Stomach (tissue), 9 donors: Measurements from ENCODE around the gene NOC2L. TPM values are rescaled to one million over a fixed set of nuclear protein-coding genes. Genes with fewer than 3 reads are reported as not detected.

Source experiments
- DNase-seq, 2 donors: peaks; one replicate each; pipeline versions ENCODE4 v3.0.0 to v3.0.0-alpha.2; 2013 to 2019
- H3K27ac ChIP-seq, 5 donors: fragments of 200-600 bp in 4 of 5; sonication (generic) in 4 of 5; one replicate each; pipeline ENCODE4 v1.5.1; 2013 to 2019; ENCODE audit warnings: mild to moderate bottlenecking in 1 of 5, moderate library complexity in 1 of 5
- H3K27me3 ChIP-seq, 3 donors: fragments of 200-600 bp; sonication (generic); one replicate each; pipeline ENCODE4 v1.5.1; 2017 to 2019; ENCODE audit warnings: mixed run types in 1 of 3
- H3K36me3 ChIP-seq, 4 donors: fragments of 200-600 bp; sonication (generic); 1 replicate in 3 of 4; 2 replicates in 1 of 4; pipeline ENCODE4 v1.5.1; 2016 to 2019
- H3K4me1 ChIP-seq, 4 donors: fragments of 200-600 bp; sonication (generic); one replicate each; pipeline ENCODE4 v1.5.1; 2016 to 2019
- H3K4me3 ChIP-seq, 4 donors: fragments of 200-600 bp; sonication (generic) in 3 of 4; one replicate each; pipeline ENCODE4 v1.5.1; 2016 to 2019; ENCODE audit warnings: mild to moderate bottlenecking in 1 of 4
- H3K9me3 ChIP-seq, 4 donors: fragments of 200-600 bp; sonication (generic); one replicate each; pipeline ENCODE4 v1.5.1; 2016 to 2019
- EP300 ChIP-seq: sonication (generic); formaldehyde crosslinking; IDR thresholded peaks from one replicate; pipeline ENCODE4 v1.6.1; 2017; ENCODE audit warnings: antibody characterized with exemption
- POLR2A ChIP-seq, 4 donors: fragments of 450-650 bp; IDR thresholded peaks; one replicate each; pipeline ENCODE4 v1.6.1; 2016; ENCODE audit warnings: antibody characterized with exemption in 4 of 4, control low read depth in 2 of 4, mild to moderate bottlenecking in 1 of 4, moderate library complexity in 1 of 4
- POLR2AphosphoS5 ChIP-seq, 3 donors: sonication (generic); formaldehyde crosslinking; IDR thresholded peaks; one replicate each; pipeline ENCODE4 v1.6.1; 2016; ENCODE audit warnings: antibody characterized with exemption in 3 of 3
- WGBS, 5 donors: extraction: QIAGEN DNeasy Blood & Tissue Kit in 3 of 5; methylation state at CpG; one replicate each; pipeline versions ENCODE4 v1.1.5 to v1.1.7; 2013 to 2018; 5-methylcytosine and 5-hydroxymethylcytosine counted together
- intact Hi-C: fragments of 100-400 bp; cut with DNase I; formaldehyde crosslinking; loops from one replicate; pipeline ENCODE4 v1.15.1; 2023; ENCODE audit warnings: low total_unique reads
- polyA plus RNA-seq, 3 donors: library from polyadenylated mRNA; stranded (reverse); fragments of 200-250 nt; gene quantifications; one replicate each; pipeline ENCODE4 v1.2.3, GENCODE V29; 2013
- total RNA-seq, 5 donors: library from RNA; depleted of rRNA; stranded (reverse); fragments of >200 nt; gene quantifications; one replicate each; pipeline versions ENCODE4 v1.1.0 to v1.2.3, GENCODE V29; 2014 to 2016
- TF ChIP-seq, protein P1 (sequence below), 7 experiments: fragments of 450-650 bp in 4 of 7; fragments of 200-600 bp in 3 of 7; sonication (generic) in 3 of 7; IDR thresholded peaks; one replicate each; pipeline ENCODE4 v1.5.1; 2016 to 2019; ENCODE audit warnings: antibody characterized with exemption in 7 of 7, control low read depth in 2 of 7, mild to moderate bottlenecking in 1 of 7
- donor health status: healthy with polysubstance abuse.
- donor health status: Bipolar disorder and iron deficiency.
- donor health status: healthy.

The NOC2L gene
- total and polyA plus RNA-seq, 8 donors, result 30.4 to 69.2 (median 45.2) TPM

- no peaks in the 10 kb centered on the region for H3K9me3 ChIP-seq
- 37 to 65% (median 59%) methylated on average over 21 to 25 of the region's 25 CpGs for WGBS, 5 donors
- peak; percentile 84 to 90 for DNase-seq
- intact Hi-C loops, result no loop called here
- peak overlapping the region in 2 of 5 donors; percentile 10 to 26 for H3K27ac ChIP-seq
- peak in 1 of 3 donors; percentile 63 for TF ChIP-seq POLR2AphosphoS5 (IDR thresholded peaks at IDR 0.05)
- TF ChIP-seq POLR2A (IDR thresholded peaks at IDR 0.05), result no peak
- H3K4me3 ChIP-seq, result no peak overlapping the region
- peaks cover 0 to 85% (median 23%) of the 10 kb centered on the region in 3 donors for H3K27me3 ChIP-seq
- H3K36me3 ChIP-seq, result no peaks in the 10 kb centered on the region
- H3K4me1 ChIP-seq, result peaks cover 19 to 37% (median 32%) of the 10 kb centered on the region in 4 donors
Observed at GRCh38 chr1:932776-933602, 26.1 kb downstream of the NOC2L start.

DNA sequence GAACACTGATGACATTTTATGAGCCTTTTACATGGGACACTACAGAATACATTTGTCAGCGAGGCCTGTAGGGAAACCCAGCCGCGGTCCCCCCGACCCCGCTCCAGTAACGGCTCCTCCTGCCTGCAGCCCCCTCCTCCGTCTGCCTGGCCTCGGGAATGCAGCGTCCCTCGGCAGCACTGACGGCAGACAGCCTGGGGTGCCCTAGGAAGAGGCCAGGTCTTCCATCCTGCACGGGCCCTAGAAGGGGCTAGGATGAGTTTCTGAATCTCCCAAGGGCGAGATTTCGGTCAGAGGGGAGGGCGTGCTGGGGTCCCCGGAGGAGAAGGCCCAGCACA lies 26.9 kb downstream of the NOC2L start:
- Histone ChIP-seq H3K4me1 (peaks cover 19 to 34% (median 32%) of the 10 kb centered on the region in 4 donors), H3K27me3 (peaks cover 0 to 85% (median 26%) of the 10 kb centered on the region in 3 donors), H3K36me3 (no peaks in the 10 kb centered on the region), H3K9me3 (no peaks in the 10 kb centered on the region), H3K27ac (no peak overlapping the region), H3K4me3 (no peak overlapping the region)
- intact Hi-C loops, result no loop called here
- WGBS, 5 donors, result 77 to 87% (median 86%) methylated on average over 14 to 16 of the region's 16 CpGs
- no peak for DNase-seq
- TF ChIP-seq EP300 (no peak), POLR2A (IDR thresholded peaks at IDR 0.05) (no peak), POLR2AphosphoS5 (IDR thresholded peaks at IDR 0.05) (no peak)
- TF ChIP-seq, protein P1, sequence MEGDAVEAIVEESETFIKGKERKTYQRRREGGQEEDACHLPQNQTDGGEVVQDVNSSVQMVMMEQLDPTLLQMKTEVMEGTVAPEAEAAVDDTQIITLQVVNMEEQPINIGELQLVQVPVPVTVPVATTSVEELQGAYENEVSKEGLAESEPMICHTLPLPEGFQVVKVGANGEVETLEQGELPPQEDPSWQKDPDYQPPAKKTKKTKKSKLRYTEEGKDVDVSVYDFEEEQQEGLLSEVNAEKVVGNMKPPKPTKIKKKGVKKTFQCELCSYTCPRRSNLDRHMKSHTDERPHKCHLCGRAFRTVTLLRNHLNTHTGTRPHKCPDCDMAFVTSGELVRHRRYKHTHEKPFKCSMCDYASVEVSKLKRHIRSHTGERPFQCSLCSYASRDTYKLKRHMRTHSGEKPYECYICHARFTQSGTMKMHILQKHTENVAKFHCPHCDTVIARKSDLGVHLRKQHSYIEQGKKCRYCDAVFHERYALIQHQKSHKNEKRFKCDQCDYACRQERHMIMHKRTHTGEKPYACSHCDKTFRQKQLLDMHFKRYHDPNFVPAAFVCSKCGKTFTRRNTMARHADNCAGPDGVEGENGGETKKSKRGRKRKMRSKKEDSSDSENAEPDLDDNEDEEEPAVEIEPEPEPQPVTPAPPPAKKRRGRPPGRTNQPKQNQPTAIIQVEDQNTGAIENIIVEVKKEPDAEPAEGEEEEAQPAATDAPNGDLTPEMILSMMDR (IDR thresholded peaks at IDR 0.05), result no peak

DNA sequence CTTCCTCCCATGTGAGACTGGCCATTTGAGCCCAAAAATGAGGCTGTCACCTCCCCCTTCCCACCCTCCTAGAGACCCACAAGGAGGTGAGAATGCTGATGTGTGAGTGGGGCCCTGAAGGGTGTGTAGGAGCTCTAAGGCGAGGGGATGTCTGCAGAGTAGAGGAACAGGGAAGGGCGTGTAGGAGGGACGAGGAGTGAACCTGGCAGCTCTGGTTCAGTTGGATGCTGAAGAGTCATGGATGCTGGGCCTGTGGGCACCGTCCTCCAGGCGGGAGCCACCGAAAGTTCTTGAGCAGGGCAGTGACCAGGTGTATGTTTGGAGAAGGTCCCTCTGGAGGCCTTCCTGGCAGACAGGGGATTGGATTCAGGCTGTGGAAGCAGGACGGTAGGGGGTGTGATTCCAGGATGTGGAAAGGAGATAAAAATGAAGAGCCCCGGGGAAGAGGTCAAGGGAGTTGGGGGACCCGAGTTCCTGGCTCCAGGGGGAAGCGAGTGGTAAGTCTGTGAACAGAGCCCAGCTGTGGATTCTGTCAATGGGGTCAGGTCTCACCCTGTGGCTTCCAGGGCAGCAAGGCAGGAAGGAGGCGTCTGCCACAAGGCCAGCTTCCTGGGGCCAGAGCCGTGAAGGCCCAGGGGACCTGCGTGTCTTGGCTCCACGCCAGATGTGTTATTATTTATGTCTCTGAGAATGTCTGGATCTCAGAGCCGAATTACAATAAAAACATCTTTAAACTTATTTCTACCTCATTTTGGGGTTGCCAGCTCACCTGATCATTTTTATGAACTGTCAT lies 27.5 kb downstream of the NOC2L start:
- no peak for DNase-seq
- Histone ChIP-seq H3K27me3 (peaks cover 0 to 85% (median 26%) of the 10 kb centered on the region in 3 donors), H3K4me1 (peaks cover 19 to 39% (median 32%) of the 10 kb centered on the region in 4 donors), H3K27ac (no peak overlapping the region), H3K36me3 (no peaks in the 10 kb centered on the region), H3K9me3 (no peaks in the 10 kb centered on the region), H3K4me3 (no peak overlapping the region)
- intact Hi-C loops, result no loop called here
- TF ChIP-seq POLR2A (IDR thresholded peaks at IDR 0.05), result no peak
- TF ChIP-seq, protein P1 (IDR thresholded peaks at IDR 0.05), result no peak
- no peak for TF ChIP-seq EP300
- no peak for TF ChIP-seq POLR2AphosphoS5 (IDR thresholded peaks at IDR 0.05)
- WGBS, 5 donors, result 56 to 61% (median 58%) methylated on average over 15 of the region's 15 CpGs

GRCh38 chr1:930633-931138 lies 28.4 kb downstream of the NOC2L start:
- H3K27me3 ChIP-seq, result peaks cover 0 to 85% (median 27%) of the 10 kb centered on the region in 3 donors
- no peaks in the 10 kb centered on the region for H3K36me3 ChIP-seq
- DNase-seq, result no peak
- 63 to 76% (median 72%) methylated on average over 17 to 18 of the region's 18 CpGs; no CpG with 5 or more reads in 1 of the 5 donors for WGBS, 5 donors
- no peak overlapping the region for H3K27ac ChIP-seq
- intact Hi-C loops, result no loop called here
- TF ChIP-seq EP300 (no peak), POLR2AphosphoS5 (IDR thresholded peaks at IDR 0.05) (no peak), POLR2A (IDR thresholded peaks at IDR 0.05) (no peak)
- TF ChIP-seq, protein P1 (IDR thresholded peaks at IDR 0.05), result no peak
- H3K9me3 ChIP-seq, result no peaks in the 10 kb centered on the region
- H3K4me3 ChIP-seq, result no peak overlapping the region
- H3K4me1 ChIP-seq, result peaks cover 22 to 43% (median 32%) of the 10 kb centered on the region in 4 donors
